Lower leg skin (tissue), 3 donors: ENCODE measurements around the gene CADM1.

ENCODE experiments used
- CTCF ChIP-seq, 3 donors: fragments of 450-650 bp; IDR thresholded peaks; one replicate each; pipeline ENCODE4 v1.5.1; 2016; ENCODE audit warnings: antibody characterized with exemption in 3 of 3, mild to moderate bottlenecking in 3 of 3, moderate library complexity in 2 of 3
- POLR2A ChIP-seq, 2 donors: fragments of 450-650 bp; IDR thresholded peaks; one replicate each; pipeline ENCODE4 v1.6.1; 2016 to 2017; ENCODE audit warnings: antibody characterized with exemption in 2 of 2, mild to moderate bottlenecking in 1 of 2, moderate library complexity in 1 of 2

- no peak for TF ChIP-seq CTCF (IDR thresholded peaks at IDR 0.05)
- no peak for TF ChIP-seq POLR2A (IDR thresholded peaks at IDR 0.05)
These were observed 336.8 kb downstream of the CADM1 start for GRCh38 chr11:115167456-115167855.
